WERI-Rb-1 (cell line): ENCODE measurements around the gene VDR.

Source experiments
- DNase-seq: peaks from one replicate; pipeline ENCODE4 v3.0.0-alpha.2; 2020
- H3K27ac ChIP-seq: fragments of 250-450 bp; sonication (Bioruptor Pico); 2 replicates; pipeline ENCODE4 v1.5.1; 2020; ENCODE audit warnings: mild to moderate bottlenecking, moderate library complexity
- H3K27me3 ChIP-seq: fragments of 250-450 bp; sonication (Bioruptor Pico); 2 replicates; pipeline ENCODE4 v1.5.1; 2021; ENCODE audit warnings: mild to moderate bottlenecking, low read depth, moderate library complexity; ENCODE audit not compliant: insufficient read depth, severe bottlenecking
- H3K36me3 ChIP-seq: fragments of 250-450 bp; sonication (Bioruptor Pico); 2 replicates; pipeline ENCODE4 v1.5.1; 2020; ENCODE audit warnings: mild to moderate bottlenecking, moderate library complexity
- H3K4me3 ChIP-seq: 2 replicates; pipeline ENCODE4 v1.5.1; 2011; ENCODE audit warnings: low read depth, mild to moderate bottlenecking, control low read depth, low read length
- H3K9me3 ChIP-seq: fragments of 250-450 bp; sonication (Bioruptor Pico); 2 replicates; pipeline ENCODE4 v1.5.1; 2021; ENCODE audit warnings: mild to moderate bottlenecking, moderate library complexity; ENCODE audit not compliant: severe bottlenecking
- CTCF ChIP-seq: IDR thresholded peaks from 2 replicates; pipeline ENCODE4 v1.5.1; 2011; ENCODE audit warnings: low read depth, mild to moderate bottlenecking, control low read depth, inconsistent platforms, low read length

The VDR gene

GRCh38 chr12:47885012-47885501 is 19.7 kb downstream of the VDR start:
- Histone ChIP-seq H3K27me3 (no peaks in the 10 kb centered on the region), H3K36me3 (no peaks in the 10 kb centered on the region), H3K4me3 (no peak overlapping the region), H3K27ac (no peak overlapping the region), H3K9me3 (no peaks in the 10 kb centered on the region)
- TF ChIP-seq CTCF, result no peak
- no peak for DNase-seq

GRCh38 chr12:47884501-47884900 is 20.3 kb downstream of the VDR start:
- H3K9me3 ChIP-seq, result no peaks in the 10 kb centered on the region
- no peak overlapping the region for H3K4me3 ChIP-seq
- H3K27ac ChIP-seq, result no peak overlapping the region
- no peak for DNase-seq
- H3K27me3 ChIP-seq, result no peaks in the 10 kb centered on the region
- TF ChIP-seq CTCF, result no peak
- no peaks in the 10 kb centered on the region for H3K36me3 ChIP-seq

- H3K27me3 ChIP-seq, result no peaks in the 10 kb centered on the region
- H3K36me3 ChIP-seq, result no peaks in the 10 kb centered on the region
- H3K27ac ChIP-seq, result no peak overlapping the region
- no peak for TF ChIP-seq CTCF
- DNase-seq, result no peak
- no peaks in the 10 kb centered on the region for H3K9me3 ChIP-seq
- no peak overlapping the region for H3K4me3 ChIP-seq
These were observed 21.1 kb downstream of the VDR start for GRCh38 chr12:47883663-47884195.

GRCh38 chr12:47882781-47883546 is 21.8 kb downstream of the VDR start:
- TF ChIP-seq CTCF, result no peak
- Histone ChIP-seq H3K27ac (no peak overlapping the region), H3K27me3 (no peaks in the 10 kb centered on the region), H3K9me3 (no peaks in the 10 kb centered on the region), H3K4me3 (no peak overlapping the region), H3K36me3 (no peaks in the 10 kb centered on the region)
- no peak for DNase-seq

- H3K27me3 ChIP-seq, result no peaks in the 10 kb centered on the region
- no peak overlapping the region for H3K27ac ChIP-seq
- no peaks in the 10 kb centered on the region for H3K9me3 ChIP-seq
- H3K36me3 ChIP-seq, result no peaks in the 10 kb centered on the region
- no peak overlapping the region for H3K4me3 ChIP-seq
- no peak for TF ChIP-seq CTCF
- DNase-seq, result no peak
These were observed 22.9 kb downstream of the VDR start for GRCh38 chr12:47881826-47882427.
